Testis (tissue), 2 donors: ENCODE results near the gene NUP153.

Experiments used
- CTCF ChIP-seq, 3 experiments: fragments of 450-650 bp in 2 of 3; fragments of 200-600 bp in 1 of 3; sonication (generic) in 1 of 3; IDR thresholded peaks; one replicate each; pipeline ENCODE4 v1.5.1; 2016 to 2019; ENCODE audit warnings: antibody characterized with exemption in 3 of 3, mild to moderate bottlenecking in 2 of 3, moderate library complexity in 1 of 3
- POLR2A ChIP-seq: fragments of 450-650 bp; IDR thresholded peaks from one replicate; pipeline ENCODE4 v1.6.1; 2017; ENCODE audit warnings: antibody characterized with exemption, mild to moderate bottlenecking, moderate library complexity

GRCh38 chr6:17610835-17611234 lies 95.9 kb downstream of the NUP153 start:
- TF ChIP-seq CTCF (IDR thresholded peaks at IDR 0.05) (no peak), POLR2A (no peak)
